Measurements from ENCODE around the gene RBMXL3.

Gene RBMXL3

GRCh38 chrX:115234461-115234860 is 45.3 kb downstream of the RBMXL3 start:
- DNase-seq: no peak

- DNase-seq: no peak
Observed at GRCh38 chrX:115236560-115236959, 47.4 kb downstream of the RBMXL3 start.

GRCh38 chrX:115237056-115237455 is 47.8 kb downstream of the RBMXL3 start:
- no peak for DNase-seq

Measured in stimulated activated CD8-positive, alpha-beta memory T cell treated with anti-CD3 and anti-CD28 coated beads, Interleukin-4, amount 100 ng/mL, for 48 hours (primary cell).